GM18517 (cell line): ENCODE results near the gene LPCAT2.

Experiments used
- ATAC-seq: cut with Tn5 transposase; IDR thresholded peaks from one replicate; pipeline ENCODE4 v1.9.1; 2021; ENCODE audit warnings: mild to moderate bottlenecking, moderate library complexity; ENCODE audit not compliant: unreplicated experiment

Gene LPCAT2

GRCh38 chr16:55480228-55480655 lies 28.6 kb upstream of the LPCAT2 start:
- ATAC-seq, result no peak

GRCh38 chr16:55481023-55481422 lies 27.8 kb upstream of the LPCAT2 start:
- no peak for ATAC-seq

- no peak for ATAC-seq
These were observed 26.8 kb upstream of the LPCAT2 start for GRCh38 chr16:55482056-55482455.

- ATAC-seq, result no peak
These were observed 21.6 kb upstream of the LPCAT2 start for GRCh38 chr16:55487048-55487803.

GRCh38 chr16:55488306-55488705 lies 20.6 kb upstream of the LPCAT2 start:
- ATAC-seq, result no peak

- ATAC-seq, result no peak
These were observed 19.5 kb upstream of the LPCAT2 start for GRCh38 chr16:55489119-55489955.

- no peak for ATAC-seq
These were observed 19.0 kb upstream of the LPCAT2 start for GRCh38 chr16:55489956-55490265.

DNA sequence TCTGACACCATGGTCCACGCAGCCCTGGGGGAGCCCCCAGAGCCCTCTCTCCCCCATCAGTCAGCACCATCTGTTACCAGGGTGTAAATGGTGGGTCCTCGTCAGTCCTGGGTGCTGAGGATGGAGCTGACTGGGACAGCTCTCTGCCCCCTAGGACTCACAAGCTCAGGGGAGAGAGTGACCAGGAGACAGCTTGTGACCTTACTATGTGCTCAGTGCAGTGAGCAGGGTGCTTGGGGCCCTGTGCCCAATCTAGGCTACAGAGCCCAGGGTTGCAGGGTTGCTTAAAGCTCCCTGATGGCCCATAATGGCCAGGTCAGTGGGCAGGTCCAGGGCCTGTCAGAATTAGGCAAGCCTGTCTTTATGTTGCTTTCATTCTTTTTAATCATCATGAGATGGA lies 18.6 kb upstream of the LPCAT2 start:
- ATAC-seq, result no peak

- ATAC-seq, result no peak
These were observed 17.2 kb upstream of the LPCAT2 start for GRCh38 chr16:55491691-55492090.

DNA sequence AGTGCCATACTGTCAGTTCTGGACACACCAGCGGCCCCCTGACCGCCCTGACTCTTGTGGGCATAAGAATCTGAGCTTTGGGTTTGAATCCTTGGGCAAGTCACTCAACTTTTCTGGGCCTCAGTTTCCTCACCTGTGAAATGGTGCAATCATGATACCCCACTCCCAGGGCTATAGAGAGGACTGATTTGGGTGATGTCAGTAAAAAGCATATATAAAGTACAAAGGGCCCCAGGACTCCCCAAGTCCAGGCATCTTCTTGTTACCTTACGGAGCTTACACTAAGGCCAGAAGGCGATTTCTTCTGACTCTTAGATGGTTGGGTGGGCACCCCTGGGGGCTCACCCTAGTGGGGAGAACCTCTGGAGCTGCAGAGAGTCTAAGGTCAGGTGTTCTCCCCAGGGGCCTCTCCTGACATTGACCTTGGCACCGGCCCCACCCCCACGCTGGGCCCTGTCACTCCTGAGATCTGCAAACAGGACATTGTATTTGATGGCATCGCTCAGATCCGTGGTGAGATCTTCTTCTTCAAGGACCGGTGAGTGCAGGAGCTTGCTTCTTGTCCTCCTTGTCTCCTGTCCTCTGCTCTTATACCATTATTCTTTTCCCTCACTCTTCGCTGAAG lies 16.0 kb upstream of the LPCAT2 start:
- ATAC-seq, result no peak

DNA sequence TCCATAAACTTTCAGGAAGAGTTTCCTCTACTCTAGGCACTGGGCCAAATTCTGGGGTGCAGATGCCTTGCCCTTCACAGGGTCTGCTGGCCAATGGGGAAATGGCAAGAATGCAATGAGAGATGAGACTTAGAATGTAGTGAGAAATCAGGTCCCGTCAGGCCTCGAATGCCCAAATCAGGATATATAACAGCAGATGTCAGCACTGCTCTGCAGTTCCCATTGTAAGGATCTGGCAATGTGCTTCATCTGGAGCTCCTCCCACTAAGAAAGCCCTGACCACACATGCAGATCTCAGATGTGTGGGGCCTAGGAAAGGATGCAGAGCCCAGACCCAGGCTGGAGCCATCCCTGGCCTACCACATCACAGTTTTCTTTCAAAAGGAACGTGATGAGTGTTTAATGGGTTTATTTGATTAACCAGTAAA lies 13.9 kb upstream of the LPCAT2 start:
- ATAC-seq, result no peak

GRCh38 chr16:55495616-55496289 lies 13.1 kb upstream of the LPCAT2 start:
- no peak for ATAC-seq

- no peak for ATAC-seq
These were observed 12.2 kb upstream of the LPCAT2 start for GRCh38 chr16:55496509-55497145.

DNA sequence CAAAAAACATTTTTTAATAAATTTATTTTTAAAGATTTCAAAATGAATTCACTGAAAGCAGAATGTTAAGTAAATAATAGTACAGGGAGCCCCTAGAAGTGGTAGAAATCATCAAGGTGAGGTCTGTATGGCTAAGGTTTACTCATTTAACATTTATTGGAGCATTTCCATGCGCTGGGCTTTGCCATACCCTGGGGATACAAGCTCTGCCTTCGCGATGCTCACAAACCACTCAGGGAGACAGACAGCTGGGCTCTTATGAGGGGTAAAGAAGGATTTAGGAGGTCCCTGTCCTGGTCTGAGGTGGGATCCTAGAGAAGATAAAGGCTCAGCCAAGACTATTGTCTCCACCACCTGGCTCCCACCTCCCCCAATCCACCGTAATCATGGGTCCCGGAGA lies 11.3 kb upstream of the LPCAT2 start:
- ATAC-seq, result no peak

- no peak for ATAC-seq
These were observed 10.8 kb upstream of the LPCAT2 start for GRCh38 chr16:55498101-55498500.

DNA sequence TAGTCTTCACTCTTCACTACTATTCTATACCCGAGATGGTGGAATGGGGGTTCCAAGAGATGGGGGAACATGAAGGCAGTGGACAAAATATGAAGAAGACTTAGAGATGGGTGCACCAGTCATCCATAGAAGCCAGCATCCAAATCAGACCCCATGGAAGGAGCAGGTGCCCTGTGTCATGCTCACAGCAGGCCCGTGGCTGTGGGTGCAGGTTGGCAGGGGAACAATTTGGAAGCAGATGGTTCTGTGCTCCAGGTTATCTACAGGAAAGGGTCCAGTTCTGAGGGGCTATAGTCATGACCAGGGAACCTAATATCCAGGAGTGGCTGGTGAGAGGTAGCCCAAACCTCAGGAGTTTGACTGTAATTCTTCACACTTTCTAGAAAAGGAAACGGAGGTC lies 9.6 kb upstream of the LPCAT2 start:
- no peak for ATAC-seq

- no peak for ATAC-seq
These were observed 8.8 kb upstream of the LPCAT2 start for GRCh38 chr16:55499951-55500529.

- ATAC-seq, result no peak
These were observed 8.3 kb upstream of the LPCAT2 start for GRCh38 chr16:55500530-55501011.

GRCh38 chr16:55501549-55502322 lies 7.1 kb upstream of the LPCAT2 start:
- no peak for ATAC-seq
